Measurements from ENCODE around the gene PRPS2. TPM values are rescaled to one million over a fixed set of nuclear protein-coding genes. Genes with fewer than 3 reads are reported as not detected.

The PRPS2 gene
- total and polyA plus RNA-seq, 2 of the 8 experiments (the other 6 are each of a cell fraction or from before 2014, with no cell fraction given), result 11.8 to 31.4 TPM

DNA sequence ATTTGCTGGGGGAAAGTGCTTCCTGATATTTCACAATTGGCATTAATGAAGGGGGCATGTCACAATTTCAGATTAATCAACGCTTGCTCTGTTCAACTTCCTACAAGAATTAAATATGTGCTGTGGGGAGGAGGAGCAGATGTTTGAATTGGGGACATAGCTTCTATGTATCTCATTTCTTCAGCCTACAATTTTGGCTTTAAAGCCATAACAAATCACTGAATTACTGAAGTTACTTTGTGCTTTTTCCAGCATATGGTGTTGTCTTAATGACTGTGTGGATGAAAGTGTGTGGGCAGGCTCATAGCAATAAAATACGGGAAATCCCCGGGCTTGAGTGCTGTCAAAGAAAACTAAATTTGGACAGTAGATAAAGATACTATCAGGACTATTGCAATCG is 76.5 kb downstream of the PRPS2 start:
- no peak overlapping the region for H4K5ac ChIP-seq (ENCODE audit: insufficient read length, low read depth, low read length)
- 93% methylated on average over 4 of the region's 4 CpGs; no CpG with 5 or more reads in 1 of the 2 experiments for WGBS, 2 experiments (ENCODE audit: extremely low coverage in 1 of 2, insufficient coverage in 1 of 2, insufficient read length in 1 of 2, insufficient replicate concordance in 2 of 2, low coverage in 1 of 2, low lambda C conversion rate in 2 of 2, missing lambda C conversion rate in 1 of 2)
- no peaks in the 10 kb centered on the region for H3K27me3 ChIP-seq (replicated peaks in 1 of 4; ENCODE audit: control insufficient read depth in 3 of 4, extremely low read depth in 1 of 4, insufficient read depth in 3 of 4, low read length in 3 of 4)
- no peak overlapping the region for H2BK20ac ChIP-seq (ENCODE audit: low read length)
- no peaks in the 10 kb centered on the region for H3K79me2 ChIP-seq (ENCODE audit: control insufficient read depth in 1 of 2, insufficient read depth in 2 of 2, low read length in 2 of 2)
- H3K9me3 ChIP-seq (ENCODE audit: insufficient read depth in 2 of 2, low read depth in 1 of 2, low read length in 1 of 2), result peaks cover 0 to 9% of the 10 kb centered on the region in 2 experiments; a peak in 1 of 4 replicates
- H3K14ac ChIP-seq (ENCODE audit: insufficient read length), result no peak overlapping the region
- FAIRE-seq (no peak), DNase-seq (ENCODE audit: low read depth in 1 of 2, low spot score in 2 of 2) (no peak)
- no peak overlapping the region for H2BK12ac ChIP-seq (ENCODE audit: low read depth, low read length)
- H3K27ac ChIP-seq (ENCODE audit: low read depth, low read length), result no peak overlapping the region
- H3K79me1 ChIP-seq (ENCODE audit: low read depth, low read length), result no peaks in the 10 kb centered on the region
- H4K20me1 ChIP-seq (replicated peaks in 1 of 2; ENCODE audit: control insufficient read depth in 1 of 2, insufficient read depth in 2 of 2, low read length in 2 of 2), result no peaks in the 10 kb centered on the region
- ChIA-PET CTCF (ENCODE audit: partially characterized antibody) (no interaction called here), POLR2A (ENCODE audit: partially characterized antibody) (no interaction called here)
- no peak overlapping the region for H2AK5ac ChIP-seq (ENCODE audit: low read depth, low read length)
- no peak overlapping the region for H3K4me3 ChIP-seq (ENCODE audit: extremely low read depth in 1 of 4, insufficient read depth in 2 of 4, low read depth in 3 of 4, low read length in 4 of 4)
- no peak overlapping the region for H3K4ac ChIP-seq (replicated peaks; ENCODE audit: insufficient read length, low read depth, low read length)
- no peak overlapping the region for H4K8ac ChIP-seq (ENCODE audit: extremely low read depth, insufficient read depth, low read length)
- TF ChIP-seq SIRT6 (IDR thresholded peaks at IDR 0.05; ENCODE audit: low read length), result no peak
- TF ChIP-seq CHD1 (IDR thresholded peaks at IDR 0.05; ENCODE audit: low read depth, low read length), result no peak
- TF ChIP-seq HDAC2 (IDR thresholded peaks at IDR 0.05; ENCODE audit: borderline replicate concordance in 1 of 2, low read depth in 2 of 2, low read length in 2 of 2), result no peak
- no peak for TF ChIP-seq CTCF (IDR thresholded peaks at IDR 0.05; ENCODE audit: control extremely low read depth in 1 of 3, insufficient read depth in 1 of 3, low read depth in 1 of 3, low read length in 3 of 3)
- TF ChIP-seq ASH2L (IDR thresholded peaks at IDR 0.05; ENCODE audit: low read length), result no peak
- no peak for TF ChIP-seq JUND (IDR thresholded peaks at IDR 0.05; ENCODE audit: low read length)
- no peak for TF ChIP-seq NRF1 (IDR thresholded peaks at IDR 0.05; ENCODE audit: low read depth, low read length)
- no peak for TF ChIP-seq KDM5A (IDR thresholded peaks at IDR 0.05; ENCODE audit: low read length)
- TF ChIP-seq SP4 (IDR thresholded peaks at IDR 0.05; ENCODE audit: low read length), result no peak
- TF ChIP-seq RBBP5 (IDR thresholded peaks at IDR 0.05; ENCODE audit: borderline replicate concordance, low read depth, low read length), result no peak
- TF ChIP-seq SAP30 (IDR thresholded peaks at IDR 0.05; ENCODE audit: insufficient read depth, insufficient replicate concordance, low read length), result no peak
- TF ChIP-seq YY1 (IDR thresholded peaks at IDR 0.05; ENCODE audit: low read depth, low read length), result no peak
- H3K4me1 ChIP-seq (replicated peaks in 1 of 4; ENCODE audit: control insufficient read depth in 3 of 4, insufficient read depth in 4 of 4, low read length in 3 of 4), result no peaks in the 10 kb centered on the region
- H2BK15ac ChIP-seq (ENCODE audit: low read length), result no peak overlapping the region
- H3K18ac ChIP-seq (ENCODE audit: extremely low read depth, low read length), result no peak overlapping the region
- H3K56ac ChIP-seq (replicated peaks; ENCODE audit: insufficient read length, low read depth, low read length), result no peak overlapping the region
- H2BK5ac ChIP-seq (ENCODE audit: low read depth, low read length), result no peak overlapping the region
- H3K9ac ChIP-seq (replicated peaks in 1 of 4; ENCODE audit: extremely low read depth in 1 of 4, low read depth in 3 of 4, low read length in 3 of 4), result no peak overlapping the region
- H4K91ac ChIP-seq (replicated peaks; ENCODE audit: insufficient read length, low read length), result no peak overlapping the region
- no peaks in the 10 kb centered on the region for H3K36me3 ChIP-seq (ENCODE audit: control insufficient read depth in 2 of 4, insufficient read depth in 4 of 4, low read length in 3 of 4)
- no peak overlapping the region for H2BK120ac ChIP-seq (replicated peaks; ENCODE audit: low read depth, low read length)
- no peak overlapping the region for H2AFZ ChIP-seq (ENCODE audit: low read length)
- no peak overlapping the region for H3K4me2 ChIP-seq (ENCODE audit: insufficient read depth in 1 of 2, low read depth in 2 of 2, low read length in 2 of 2)
- no peaks in the 10 kb centered on the region for H3K23me2 ChIP-seq (ENCODE audit: low read depth, low read length)
- H3K23ac ChIP-seq (ENCODE audit: insufficient read length), result no peak overlapping the region
